ENCODE data around the gene TRPM2.

- no peak for TF ChIP-seq REST (IDR thresholded peaks at IDR 0.05; ENCODE audit: insufficient read depth in 1 of 2, low read depth in 2 of 2, low read length in 1 of 2)
- TF ChIP-seq CTCF (IDR thresholded peaks at IDR 0.05), result no peak
- TF ChIP-seq POLR2AphosphoS5 (IDR thresholded peaks at IDR 0.05; ENCODE audit: low read depth, low read length), result no peak
- no peak for TF ChIP-seq TCF7L2 (IDR thresholded peaks at IDR 0.05; ENCODE audit: low read depth, low read length)
- no peak for TF ChIP-seq SIN3A (IDR thresholded peaks at IDR 0.05; ENCODE audit: borderline replicate concordance, insufficient read depth, low read depth, low read length)
These were observed 70.7 kb downstream of the TRPM2 start for GRCh38 chr21:44423941-44424607.
